ENCODE results near the gene MYBPC1. TPM values are rescaled to one million over a fixed set of nuclear protein-coding genes. Genes with fewer than 3 reads are reported as not detected.
"Not testable (repeated sequence)": the region's sequence is repeated elsewhere in the genome, so short reads cannot be mapped to it uniquely, and the experiment has no call there.

MYBPC1 gene
- total RNA-seq, 2 experiments from 2014 or later: not detected

- Mint-ChIP-seq H3K27me3 (peaks cover 13% of the 10 kb centered on the region), H3K27ac (no peak overlapping the region), H3K4me1 (ENCODE audit: low read depth) (no peaks in the 10 kb centered on the region), H3K9me3 (no peaks in the 10 kb centered on the region), H3K36me3 (no peaks in the 10 kb centered on the region), H3K4me3 (no peak overlapping the region)
- DNase-seq: no peak
- CTCF ChIA-PET: no interaction called here
- intact Hi-C loops (cut with micrococcal nuclease): no loop called here
- POLR2A ChIA-PET: no interaction called here
These were observed 52.9 kb downstream of the MYBPC1 start for GRCh38 chr12:101647711-101648110.

DNA sequence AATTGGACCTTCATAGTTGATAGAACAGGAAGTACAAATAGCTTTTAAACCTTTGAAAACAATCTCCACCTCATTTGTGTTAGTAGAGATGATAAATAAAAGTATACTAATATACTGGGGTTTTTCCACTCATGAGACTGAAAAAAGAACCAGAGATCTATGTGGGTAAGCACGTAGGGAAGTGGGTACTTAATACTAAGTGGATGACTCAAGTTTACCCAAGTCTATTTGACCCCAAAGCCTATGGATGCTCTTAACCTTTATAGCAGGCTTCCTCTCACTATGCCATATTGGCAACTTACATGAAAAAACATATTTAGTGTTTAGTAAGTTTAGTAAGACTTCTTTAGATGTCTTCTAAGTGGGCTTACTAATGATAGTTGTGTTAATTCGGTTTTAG, 53.4 kb downstream of the MYBPC1 start:
- POLR2A ChIA-PET: no interaction called here
- H3K9me3 Mint-ChIP-seq: no peaks in the 10 kb centered on the region
- intact Hi-C loops (cut with micrococcal nuclease): no loop called here

GRCh38 chr12:101650346-101651117, 55.8 kb downstream of the MYBPC1 start:
- intact Hi-C loops (cut with micrococcal nuclease): no loop called here
- Mint-ChIP-seq H3K27me3 (peaks cover 13% of the 10 kb centered on the region), H3K4me3 (no peak overlapping the region), H3K36me3 (no peaks in the 10 kb centered on the region), H3K9me3 (no peaks in the 10 kb centered on the region), H3K4me1 (ENCODE audit: low read depth) (no peaks in the 10 kb centered on the region), H3K27ac (no peak overlapping the region)
- POLR2A ChIA-PET: no interaction called here
- CTCF ChIA-PET: no interaction called here
- DNase-seq: no peak

More for the DNA sequence above, 53.4 kb downstream of the MYBPC1 start:
- Mint-ChIP-seq H3K27ac (no peak overlapping the region), H3K4me1 (ENCODE audit: low read depth) (no peaks in the 10 kb centered on the region), H3K4me3 (no peak overlapping the region), H3K36me3 (no peaks in the 10 kb centered on the region), H3K27me3 (peaks cover 11% of the 10 kb centered on the region)
- DNase-seq: no peak
- CTCF ChIA-PET: no interaction called here

GRCh38 chr12:101653030-101653429, 58.3 kb downstream of the MYBPC1 start:
- CTCF ChIA-PET: no interaction called here
- H3K36me3 Mint-ChIP-seq: no peaks in the 10 kb centered on the region
- intact Hi-C loops (cut with micrococcal nuclease): no loop called here

GRCh38 chr12:101653503-101653902, 58.7 kb downstream of the MYBPC1 start:
- CTCF ChIA-PET: no interaction called here
- intact Hi-C loops (cut with micrococcal nuclease): no loop called here

More at GRCh38 chr12:101653030-101653429, 58.3 kb downstream of the MYBPC1 start:
- no peaks in the 10 kb centered on the region for H3K4me1 Mint-ChIP-seq (ENCODE audit: low read depth)
- POLR2A ChIA-PET: no interaction called here
- H3K9me3 Mint-ChIP-seq: no peaks in the 10 kb centered on the region
- no peak overlapping the region for H3K4me3 Mint-ChIP-seq
- peaks cover 12% of the 10 kb centered on the region for H3K27me3 Mint-ChIP-seq
- DNase-seq: no peak
- H3K27ac Mint-ChIP-seq: no peak overlapping the region

DNA sequence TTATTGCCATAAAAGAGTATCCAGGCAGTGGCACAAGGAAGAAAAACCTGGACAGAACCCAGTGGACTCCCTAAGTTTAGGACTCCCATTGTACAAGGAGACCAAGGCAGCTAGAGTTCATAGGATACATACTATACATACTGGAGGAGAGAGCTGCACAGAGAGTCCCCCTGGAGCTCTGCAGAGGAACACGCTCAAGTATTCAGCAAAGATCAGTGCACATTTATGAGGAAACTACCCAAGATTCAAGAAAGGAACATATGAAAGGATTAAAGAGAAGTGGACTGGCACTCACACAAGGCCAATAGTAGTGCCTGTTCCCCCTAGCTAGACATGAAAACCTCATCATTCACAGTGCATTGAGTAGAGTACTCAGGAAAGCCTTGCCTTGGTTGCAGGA, 59.7 kb downstream of the MYBPC1 start:
- CTCF ChIA-PET: no interaction called here

More at GRCh38 chr12:101653503-101653902, 58.7 kb downstream of the MYBPC1 start:
- Mint-ChIP-seq H3K27me3 (peaks cover 12% of the 10 kb centered on the region), H3K4me3 (no peak overlapping the region), H3K36me3 (no peaks in the 10 kb centered on the region), H3K27ac (no peak overlapping the region), H3K4me1 (ENCODE audit: low read depth) (no peaks in the 10 kb centered on the region), H3K9me3 (no peaks in the 10 kb centered on the region)
- DNase-seq: no peak
- POLR2A ChIA-PET: no interaction called here

DNA sequence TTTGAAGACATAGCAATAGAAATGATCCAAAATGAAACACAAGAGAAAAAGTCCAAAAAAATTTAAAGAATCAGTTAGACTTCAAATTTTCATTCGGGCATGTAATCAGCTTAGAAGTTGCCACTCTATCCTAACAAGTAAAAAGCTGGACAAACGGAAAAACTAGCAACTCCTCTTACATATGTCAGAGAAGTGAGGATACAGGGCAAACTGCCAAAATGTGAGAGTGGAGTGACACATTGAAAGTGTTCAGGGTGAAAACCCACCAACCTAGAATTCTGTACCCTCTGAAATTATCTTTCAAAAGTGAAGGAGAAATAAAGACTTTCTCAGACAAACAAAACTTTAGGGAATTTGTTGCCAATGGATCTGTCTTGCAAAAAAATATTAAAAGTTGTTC, 60.6 kb downstream of the MYBPC1 start:
- Mint-ChIP-seq H3K36me3 (no peaks in the 10 kb centered on the region), H3K27ac (no peak overlapping the region)
- no peak for DNase-seq

More for the DNA sequence above, 59.7 kb downstream of the MYBPC1 start:
- POLR2A ChIA-PET: no interaction called here
- peaks cover 8% of the 10 kb centered on the region for H3K27me3 Mint-ChIP-seq
- intact Hi-C loops (cut with micrococcal nuclease): no loop called here
- no peaks in the 10 kb centered on the region for H3K9me3 Mint-ChIP-seq
- no peak overlapping the region for H3K27ac Mint-ChIP-seq
- H3K4me1 Mint-ChIP-seq (ENCODE audit: low read depth): no peaks in the 10 kb centered on the region
- no peak overlapping the region for H3K4me3 Mint-ChIP-seq
- no peaks in the 10 kb centered on the region for H3K36me3 Mint-ChIP-seq
- DNase-seq: no peak

DNA sequence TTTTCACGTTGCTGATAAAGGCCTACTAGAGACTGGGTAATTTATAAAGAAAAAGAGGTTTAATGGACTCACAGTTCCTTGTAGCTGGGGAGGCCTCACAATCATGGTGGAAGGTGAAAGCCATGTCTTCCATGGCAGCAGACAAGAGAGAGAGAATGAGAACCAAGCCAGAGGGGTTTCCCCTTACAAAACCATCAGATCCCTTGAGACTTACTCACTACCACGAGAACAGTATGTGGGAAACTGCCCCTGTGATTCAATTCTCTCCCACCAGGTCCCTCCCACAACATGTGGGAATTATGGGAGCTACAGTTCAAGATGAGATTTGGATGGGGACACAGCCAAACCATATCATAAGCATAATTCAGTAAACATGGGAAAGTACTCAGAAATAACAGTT, 65.9 kb downstream of the MYBPC1 start:
- H3K4me3 Mint-ChIP-seq; H3K27ac Mint-ChIP-seq; POLR2A ChIA-PET; H3K9me3 Mint-ChIP-seq; CTCF ChIA-PET; H3K4me1 Mint-ChIP-seq (ENCODE audit: low read depth); DNase-seq; intact Hi-C loops (cut with micrococcal nuclease); H3K27me3 Mint-ChIP-seq; H3K36me3 Mint-ChIP-seq: not testable (repeated sequence)

More for the DNA sequence above, 60.6 kb downstream of the MYBPC1 start:
- intact Hi-C loops (cut with micrococcal nuclease): no loop called here
- Mint-ChIP-seq H3K4me3 (no peak overlapping the region), H3K4me1 (ENCODE audit: low read depth) (no peaks in the 10 kb centered on the region), H3K27me3 (peaks cover 7% of the 10 kb centered on the region), H3K9me3 (no peaks in the 10 kb centered on the region)
- POLR2A ChIA-PET: no interaction called here
- CTCF ChIA-PET: no interaction called here

DNA sequence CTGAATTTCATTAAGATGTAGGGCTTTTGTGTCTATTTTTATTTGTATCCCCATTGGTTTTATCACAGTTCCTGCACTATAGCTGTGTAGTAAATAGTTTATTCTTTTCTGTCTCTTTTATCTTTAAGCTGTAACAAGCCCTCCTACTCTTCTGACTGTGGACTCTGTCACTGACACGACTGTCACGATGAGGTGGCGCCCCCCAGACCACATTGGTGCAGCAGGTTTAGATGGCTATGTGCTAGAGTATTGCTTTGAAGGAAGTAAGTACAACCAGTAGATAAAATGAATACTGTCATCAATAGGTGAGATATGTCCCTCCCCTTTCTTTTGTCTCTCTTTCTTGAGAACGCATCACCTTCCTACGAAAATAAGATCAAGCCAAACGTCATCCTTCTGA, 68.5 kb downstream of the MYBPC1 start:
- no peaks in the 10 kb centered on the region for H3K9me3 Mint-ChIP-seq
- no peaks in the 10 kb centered on the region for H3K36me3 Mint-ChIP-seq
- no peak overlapping the region for H3K4me3 Mint-ChIP-seq
- ChIA-PET POLR2A (no interaction called here), CTCF (interaction anchor here (0.7 kb wide), 1 partner anchor 113 kb away, joined by 3 read pairs; no protein-coding TSS in a partner anchor)
- DNase-seq: no peak
- intact Hi-C loops (cut with micrococcal nuclease): no loop called here
- H3K4me1 Mint-ChIP-seq (ENCODE audit: low read depth): no peaks in the 10 kb centered on the region
- H3K27ac Mint-ChIP-seq: no peak overlapping the region
- peaks cover 9% of the 10 kb centered on the region for H3K27me3 Mint-ChIP-seq

GRCh38 chr12:101664992-101665391, 70.2 kb downstream of the MYBPC1 start:
- H3K4me1 Mint-ChIP-seq (ENCODE audit: low read depth): no peaks in the 10 kb centered on the region
- CTCF ChIA-PET: no interaction called here
- H3K9me3 Mint-ChIP-seq: no peaks in the 10 kb centered on the region
- H3K4me3 Mint-ChIP-seq: no peak overlapping the region
- no peak for DNase-seq
- no peaks in the 10 kb centered on the region for H3K36me3 Mint-ChIP-seq
- H3K27me3 Mint-ChIP-seq: peaks cover 9% of the 10 kb centered on the region
- no peak overlapping the region for H3K27ac Mint-ChIP-seq
- POLR2A ChIA-PET: no interaction called here
- intact Hi-C loops (cut with micrococcal nuclease): no loop called here

GRCh38 chr12:101666052-101666728, 71.4 kb downstream of the MYBPC1 start:
- Mint-ChIP-seq H3K4me3 (no peak overlapping the region), H3K27me3 (peaks cover 9% of the 10 kb centered on the region), H3K27ac (no peak overlapping the region), H3K36me3 (no peaks in the 10 kb centered on the region), H3K4me1 (ENCODE audit: low read depth) (peaks cover 11% of the 10 kb centered on the region), H3K9me3 (no peaks in the 10 kb centered on the region)
- intact Hi-C loops (cut with micrococcal nuclease): no loop called here
- POLR2A ChIA-PET: no interaction called here
- CTCF ChIA-PET: interaction anchor here (0.9 to 1.0 kb wide), 2 partner anchors 10 to 174 kb away, joined by 3 read pairs; no protein-coding TSS in a partner anchor
- no peak for DNase-seq

DNA sequence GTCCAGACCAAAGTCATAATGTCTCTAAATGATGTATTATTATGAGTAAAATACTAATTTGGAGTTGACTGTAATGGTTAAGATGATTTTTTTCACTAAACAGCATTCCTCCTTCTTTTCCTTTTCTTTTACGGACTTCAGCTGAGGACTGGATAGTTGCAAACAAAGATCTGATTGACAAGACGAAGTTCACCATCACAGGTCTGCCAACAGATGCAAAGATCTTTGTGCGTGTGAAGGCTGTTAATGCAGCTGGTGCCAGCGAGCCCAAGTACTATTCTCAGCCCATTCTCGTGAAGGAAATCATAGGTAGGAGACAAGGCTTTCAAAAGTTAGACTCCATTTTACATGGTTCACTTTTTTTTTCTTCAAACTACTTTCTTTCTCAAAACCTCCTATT, 72.8 kb downstream of the MYBPC1 start:
- Mint-ChIP-seq H3K36me3 (no peaks in the 10 kb centered on the region), H3K9me3 (no peaks in the 10 kb centered on the region)

More for the DNA sequence above, 72.8 kb downstream of the MYBPC1 start:
- DNase-seq: no peak
- Mint-ChIP-seq H3K27ac (no peak overlapping the region), H3K27me3 (peaks cover 9% of the 10 kb centered on the region), H3K4me3 (no peak overlapping the region), H3K4me1 (ENCODE audit: low read depth) (peaks cover 17% of the 10 kb centered on the region)
- POLR2A ChIA-PET: no interaction called here
- CTCF ChIA-PET: interaction anchor here (1.0 kb wide), 1 partner anchor 173 kb away, joined by 3 read pairs; no protein-coding TSS in a partner anchor
- intact Hi-C loops (cut with micrococcal nuclease): no loop called here
